Ovary (tissue), 9 donors: ENCODE measurements around the gene ADPRHL1. TPM values are rescaled to one million over a fixed set of nuclear protein-coding genes. Genes with fewer than 3 reads are reported as not detected.

ENCODE experiments used
- DNase-seq, 5 donors: peaks; one replicate each; pipeline ENCODE4 v3.0.0-alpha.2; 2019 to 2020
- H3K27ac ChIP-seq, 2 donors: fragments of 200-600 bp; one replicate each; pipeline versions ENCODE4 v1.5.1 to v1.8.0; 2019 to 2022
- H3K27me3 ChIP-seq: fragments of 200-600 bp; one replicate; pipeline ENCODE4 v1.8.0; 2022
- H3K36me3 ChIP-seq: fragments of 200-600 bp; sonication (generic); one replicate; pipeline ENCODE4 v1.5.1; 2019
- H3K4me1 ChIP-seq: one replicate; pipeline ENCODE4 v1.8.1; 2013; ENCODE audit warnings: mild to moderate bottlenecking, moderate library complexity; ENCODE audit not compliant: insufficient read depth
- H3K4me3 ChIP-seq: fragments of 200-600 bp; sonication (generic); one replicate; pipeline ENCODE4 v1.5.1; 2017
- H3K9me3 ChIP-seq, 2 donors: fragments of 200-600 bp in 1 of 2; sonication (generic) in 1 of 2; one replicate each; pipeline versions ENCODE4 v1.5.1 to v1.8.1; 2013 to 2019; ENCODE audit warnings: mild to moderate bottlenecking in 1 of 2, moderate library complexity in 1 of 2
- CTCF ChIP-seq, 3 donors: fragments of 450-650 bp in 2 of 3; fragments of 200-600 bp in 1 of 3; IDR thresholded peaks; one replicate each; pipeline versions ENCODE4 v1.5.1 to v1.8.0; 2016 to 2022; ENCODE audit warnings: antibody characterized with exemption in 3 of 3, mild to moderate bottlenecking in 1 of 3
- EP300 ChIP-seq: sonication (generic); formaldehyde crosslinking; IDR thresholded peaks from one replicate; pipeline ENCODE4 v1.6.1; 2017; ENCODE audit warnings: antibody characterized with exemption
- POLR2A ChIP-seq: fragments of 450-650 bp; IDR thresholded peaks from one replicate; pipeline ENCODE4 v1.6.1; 2017; ENCODE audit warnings: antibody characterized with exemption, mild to moderate bottlenecking, moderate library complexity
- WGBS, 3 donors: extraction: QIAGEN DNeasy Blood & Tissue Kit in 1 of 3; methylation state at CpG; one replicate each; pipeline versions ENCODE4 v1.1.5 to v1.1.7; 2013 to 2017; 5-methylcytosine and 5-hydroxymethylcytosine counted together
- intact Hi-C, 4 donors: fragments of 100-400 bp; cut with DNase I; formaldehyde crosslinking; loops; one replicate each; pipeline versions ENCODE4 v1.11.0 to v1.15.1; 2022 to 2023
- polyA plus RNA-seq, 2 donors: library from polyadenylated mRNA; stranded (reverse); fragments of 200-250 nt in 1 of 2; fragments of 350-450 nt in 1 of 2; fragmentation: Illumina TruSeq in 1 of 2; extraction: RNeasy Lipid Tissue Mini Kit (QIAGEN cat#74804) in 1 of 2; gene quantifications; one replicate each; pipeline ENCODE4 v1.2.3, GENCODE V29; 2013 to 2014
- total RNA-seq, 7 donors: library from RNA; depleted of rRNA in 2 of 7; stranded (reverse); fragments of >200 nt in 2 of 7; fragmentation: NEBNext Ultra II Directional in 3 of 7; extraction: Animal tissue kit (Norgen Biotek cat#: 25700) in 3 of 7; gene quantifications; one replicate each; pipeline versions ENCODE4 v1.1.0 to v1.2.4, GENCODE V29; 2016 to 2023
- donor health status: DM: no; HTN: no; CAD: no; lungs with moderate emphysema.
- donor health status: DM: no; HTN: no; CAD: no.
- donor health status: Bipolar disorder and iron deficiency.
- donor health status: DM: yes; HTN: yes; CAD: no.
- donor health status: DM: no; HTN: no; CAD: no.
- donor health status: DM: yes; HTN: yes; CAD: no.

ADPRHL1 gene
- total and polyA plus RNA-seq, 9 donors, result 1.6 to 5.0 (median 2.2) TPM

- no peak overlapping the region for H3K4me3 ChIP-seq
- WGBS, 3 donors, result 84 to 87% (median 85%) methylated on average over 9 of the region's 9 CpGs
- intact Hi-C loops, result no loop called here
- no peaks in the 10 kb centered on the region for H3K36me3 ChIP-seq
- TF ChIP-seq EP300, result no peak
- no peak for TF ChIP-seq POLR2A
- TF ChIP-seq CTCF (IDR thresholded peaks at IDR 0.05), result no peak
- H3K9me3 ChIP-seq, result no peaks in the 10 kb centered on the region
- DNase-seq, result no peak
- H3K27ac ChIP-seq, result no peak overlapping the region
- no peaks in the 10 kb centered on the region for H3K27me3 ChIP-seq
- H3K4me1 ChIP-seq, result peaks cover 9% of the 10 kb centered on the region
Measured at GRCh38 chr13:113446488-113446854, 6.8 kb downstream of the ADPRHL1 start.

- Histone ChIP-seq H3K27me3 (no peaks in the 10 kb centered on the region), H3K4me1 (peaks cover 9% of the 10 kb centered on the region), H3K27ac (no peak overlapping the region), H3K36me3 (no peaks in the 10 kb centered on the region), H3K9me3 (no peaks in the 10 kb centered on the region), H3K4me3 (no peak overlapping the region)
- WGBS, 3 donors, result 37 to 41% (median 37%) methylated on average over 15 to 19 of the region's 19 CpGs
- TF ChIP-seq POLR2A (no peak), EP300 (no peak), CTCF (IDR thresholded peaks at IDR 0.05) (no peak)
- peak in 1 of 5 donors; percentile 23 for DNase-seq
- intact Hi-C loops, result no loop called here
Measured at GRCh38 chr13:113445791-113446487, 7.3 kb downstream of the ADPRHL1 start.

- intact Hi-C loops, result no loop called here
- WGBS, 3 donors, result 93 to 96% (median 94%) methylated on average over 15 of the region's 15 CpGs
- no peak for TF ChIP-seq POLR2A
- TF ChIP-seq CTCF (IDR thresholded peaks at IDR 0.05), result no peak
- TF ChIP-seq EP300, result no peak
- Histone ChIP-seq H3K9me3 (no peaks in the 10 kb centered on the region), H3K27me3 (no peaks in the 10 kb centered on the region), H3K4me1 (peaks cover 3% of the 10 kb centered on the region), H3K36me3 (no peaks in the 10 kb centered on the region), H3K27ac (no peak overlapping the region), H3K4me3 (no peak overlapping the region)
- no peak for DNase-seq
Measured at GRCh38 chr13:113443991-113444390, 9.3 kb downstream of the ADPRHL1 start.

- no peak overlapping the region for H3K27ac ChIP-seq
- 77 to 88% (median 87%) methylated on average over 1 of the region's 1 CpG for WGBS, 3 donors
- H3K4me1 ChIP-seq, result no peaks in the 10 kb centered on the region
- intact Hi-C loops, result no loop called here
- no peaks in the 10 kb centered on the region for H3K36me3 ChIP-seq
- H3K27me3 ChIP-seq, result no peaks in the 10 kb centered on the region
- no peak overlapping the region for H3K4me3 ChIP-seq
- no peak for DNase-seq
- H3K9me3 ChIP-seq, result no peaks in the 10 kb centered on the region
- TF ChIP-seq CTCF (IDR thresholded peaks at IDR 0.05) (no peak), POLR2A (no peak), EP300 (no peak)
Measured at GRCh38 chr13:113442985-113443362, 10.3 kb downstream of the ADPRHL1 start.
